Activated CD4-positive, CD25-positive, alpha-beta regulatory T cell (primary cell): ENCODE measurements around the gene AUTS2.

ENCODE experiments used
- DNase-seq, 4 experiments: peaks; one replicate each; lab custom pipeline; 2025; lab: John Stamatoyannopoulos, UW

The AUTS2 gene

DNA sequence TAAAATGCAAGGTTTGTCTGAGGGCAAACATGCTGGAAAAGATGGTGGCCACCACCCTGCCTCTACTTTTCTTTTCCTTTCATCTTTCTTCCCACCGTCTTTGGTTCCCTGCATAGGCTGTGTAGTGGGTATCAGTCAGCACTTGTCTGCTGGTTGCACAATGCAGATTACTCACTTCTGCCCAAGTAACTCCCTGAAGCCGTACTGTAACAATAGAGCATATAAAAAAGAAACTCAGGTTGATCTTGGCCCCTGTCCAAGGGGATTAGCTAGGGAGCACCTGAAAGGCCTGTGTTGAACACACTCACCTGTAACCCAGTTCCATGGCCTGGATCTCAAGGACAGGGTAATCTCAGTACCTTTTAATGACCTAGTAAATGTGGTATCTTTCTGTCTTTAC lies 1000.7 kb downstream of the AUTS2 start:
- DNase-seq: no peak

DNA sequence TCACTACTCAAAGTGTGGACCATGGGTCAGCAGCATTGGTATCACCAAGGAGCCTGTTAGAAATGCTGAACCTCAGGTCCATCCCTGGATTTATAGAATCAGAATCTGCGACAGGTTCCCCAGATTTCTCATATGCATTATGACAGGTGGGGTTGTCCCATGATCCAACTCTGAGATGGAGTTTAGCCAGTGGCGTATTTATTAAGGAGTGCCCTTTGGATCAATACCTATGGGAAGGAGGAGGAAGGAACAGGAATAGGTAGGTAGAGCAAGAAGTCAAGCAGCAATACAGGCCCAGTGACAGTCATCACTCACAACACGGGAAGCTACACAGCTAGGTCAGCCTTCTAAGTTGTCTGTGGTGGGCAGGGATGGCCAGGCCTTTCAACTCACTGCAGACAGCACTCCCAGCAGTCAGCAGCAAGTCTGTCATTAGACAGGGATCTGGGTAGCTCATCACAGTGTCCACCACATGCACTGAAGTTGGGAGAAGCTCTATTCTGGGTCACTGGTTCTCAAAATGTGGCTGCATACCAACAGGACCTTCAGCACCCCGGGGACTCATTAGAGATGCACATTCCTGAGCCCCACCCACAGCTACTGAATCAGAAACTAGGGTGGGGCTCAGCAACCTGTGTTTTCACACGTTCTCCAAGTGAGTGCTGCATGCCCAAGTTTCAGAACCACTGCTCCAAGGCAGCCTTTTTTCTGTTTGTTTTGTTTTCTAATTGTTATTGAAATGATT lies 1001.3 kb downstream of the AUTS2 start:
- no peak for DNase-seq

DNA sequence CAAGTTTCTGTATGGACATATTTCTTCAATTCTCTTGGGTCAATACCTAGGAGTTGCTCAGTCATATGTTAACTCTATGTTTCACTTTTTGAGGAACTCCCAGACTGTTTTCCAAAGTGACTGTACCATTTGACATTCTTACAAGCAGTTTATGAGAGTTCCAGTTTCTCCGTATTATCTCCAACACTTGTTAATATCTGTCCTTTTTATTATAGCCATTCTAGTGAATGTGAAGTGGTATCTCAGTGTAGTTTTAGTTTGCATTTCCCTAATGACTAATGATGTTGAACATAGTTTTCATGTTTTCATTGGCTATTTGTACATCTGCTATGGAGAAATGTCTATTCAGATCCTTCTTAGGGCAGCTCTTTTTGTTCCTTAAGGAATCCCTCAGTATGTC lies 1002.7 kb downstream of the AUTS2 start:
- DNase-seq: no peak

DNA sequence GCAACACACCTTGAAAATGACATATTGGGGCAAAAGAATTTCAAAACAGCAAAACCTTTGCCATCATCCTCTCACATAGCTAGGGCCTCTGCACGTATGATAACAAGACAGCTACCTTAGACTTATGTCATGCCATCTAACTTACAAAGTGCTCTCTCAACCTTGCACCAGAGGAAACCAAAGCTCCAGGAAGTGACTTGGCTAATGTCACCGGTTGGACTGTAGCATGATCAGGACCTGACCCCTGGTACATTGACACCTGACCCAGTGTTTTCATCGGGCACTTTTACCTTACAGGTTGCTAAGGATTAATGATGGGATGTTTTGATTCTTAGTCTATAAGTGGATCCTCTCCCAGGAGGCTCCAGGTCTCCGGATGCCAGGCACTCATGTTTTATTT lies 1003.8 kb downstream of the AUTS2 start:
- no peak for DNase-seq

DNA sequence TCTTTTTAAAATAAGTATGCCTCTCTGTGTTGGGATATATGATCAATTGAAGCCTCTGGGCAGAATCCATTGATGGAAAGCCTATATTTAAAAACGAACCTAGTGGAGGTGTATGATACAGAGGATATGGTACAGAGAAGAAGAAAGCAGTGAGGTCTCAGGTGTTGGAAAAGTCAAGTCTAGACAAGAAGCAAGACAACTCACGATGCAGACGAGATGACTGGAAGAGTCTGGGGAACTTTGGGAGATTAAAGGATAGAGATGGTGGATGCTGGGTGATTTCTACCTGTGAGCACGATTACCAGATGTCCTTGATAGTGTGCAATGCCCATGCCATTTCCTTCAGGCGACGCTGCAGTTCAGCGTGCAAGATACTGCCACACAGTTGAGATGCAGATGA lies 1009.0 kb downstream of the AUTS2 start:
- DNase-seq: no peak

DNA sequence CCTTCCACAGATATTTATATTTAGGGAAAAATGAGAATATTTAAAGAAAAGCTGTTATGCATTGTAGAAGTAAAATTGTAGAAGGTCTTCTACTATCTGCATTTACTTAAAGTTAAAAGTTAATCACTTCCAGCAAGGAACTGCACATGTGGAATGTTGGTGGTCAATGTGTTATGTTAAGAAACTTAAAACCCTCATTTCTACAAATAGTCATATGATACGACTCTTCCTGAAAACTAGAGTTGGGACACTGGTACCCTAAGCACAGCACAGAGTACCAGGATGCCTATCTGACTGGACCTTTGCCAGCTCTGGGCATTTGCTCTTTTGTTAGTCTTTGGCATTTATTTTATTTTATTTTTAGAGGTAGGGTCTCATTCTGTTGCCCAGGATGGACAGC lies 1009.5 kb downstream of the AUTS2 start:
- no peak for DNase-seq

DNA sequence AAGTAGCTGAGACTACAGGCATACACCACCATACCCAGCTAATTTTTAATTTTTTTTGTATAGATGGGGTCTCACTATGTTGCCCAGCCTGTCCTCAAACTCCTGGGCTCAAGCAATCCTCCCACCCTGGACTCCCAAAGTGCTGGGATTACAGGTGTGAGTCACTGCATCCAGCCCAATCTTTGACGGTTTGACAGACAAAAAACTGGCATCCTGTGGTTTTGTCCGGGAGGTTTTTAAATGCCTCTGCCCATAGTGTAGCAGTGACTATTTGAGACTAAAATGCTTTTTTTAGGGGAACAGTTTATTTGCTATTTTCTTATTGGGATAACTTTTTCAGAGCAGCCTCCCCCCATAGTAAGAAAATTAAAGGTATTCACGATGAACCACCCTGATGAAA lies 1010.0 kb downstream of the AUTS2 start:
- no peak for DNase-seq

DNA sequence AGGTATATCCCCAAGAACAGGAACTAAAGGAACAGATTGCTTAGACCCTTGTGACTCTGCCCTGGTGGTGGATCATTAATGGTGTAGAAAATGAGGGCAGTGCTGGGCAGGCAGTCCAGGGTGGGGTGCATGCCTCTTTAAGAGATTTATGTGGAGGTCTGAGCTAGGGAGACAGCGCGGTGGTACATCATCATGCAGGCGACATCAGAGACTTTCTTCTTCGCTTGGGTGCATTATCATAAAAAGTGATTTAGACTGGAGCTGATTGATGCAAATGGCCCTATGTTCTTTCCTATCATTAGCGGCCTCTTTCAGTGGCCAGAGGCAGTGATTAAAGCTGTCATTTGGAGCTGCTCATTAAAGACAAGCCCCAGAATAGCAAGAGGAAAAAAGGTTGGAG lies 1014.5 kb downstream of the AUTS2 start:
- DNase-seq: no peak

DNA sequence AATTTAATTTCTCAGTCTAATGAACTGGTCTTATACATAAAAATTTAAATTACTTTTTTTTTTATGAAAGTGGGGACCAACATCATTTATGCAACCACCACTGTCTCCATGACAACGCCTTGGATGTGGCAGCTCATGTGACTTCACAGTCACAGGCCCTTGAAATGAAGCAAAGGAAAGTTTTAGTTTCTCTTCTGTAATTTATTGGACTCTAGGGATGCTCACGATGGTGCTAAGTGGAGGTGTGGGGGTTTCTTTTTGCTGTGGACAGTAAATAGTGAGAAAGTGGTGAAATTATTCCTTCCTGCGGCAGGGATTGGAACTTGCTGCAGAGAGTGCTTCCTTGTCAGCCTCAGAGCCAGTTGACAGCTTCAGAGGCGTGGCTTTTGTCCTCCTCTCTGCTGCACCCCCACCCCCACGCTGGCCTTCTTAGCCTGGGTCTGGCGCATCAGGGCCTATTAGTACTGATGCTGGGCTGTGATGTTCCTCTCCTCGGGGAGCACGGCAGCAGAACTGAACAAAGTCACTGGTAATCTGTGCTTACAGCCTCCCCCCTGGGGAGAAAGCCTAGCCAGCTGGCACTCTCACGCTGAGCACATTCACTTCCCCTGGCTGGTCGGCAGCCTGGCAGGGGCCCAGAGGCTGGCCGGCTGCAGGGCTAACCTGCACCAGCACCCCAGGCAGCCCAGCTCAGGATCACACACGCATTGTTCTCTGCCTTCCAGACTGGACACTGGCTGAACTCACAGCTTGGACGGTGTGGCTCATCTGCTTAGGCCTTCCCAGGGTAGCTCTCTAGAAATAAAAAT lies 1016.2 kb downstream of the AUTS2 start:
- no peak for DNase-seq

DNA sequence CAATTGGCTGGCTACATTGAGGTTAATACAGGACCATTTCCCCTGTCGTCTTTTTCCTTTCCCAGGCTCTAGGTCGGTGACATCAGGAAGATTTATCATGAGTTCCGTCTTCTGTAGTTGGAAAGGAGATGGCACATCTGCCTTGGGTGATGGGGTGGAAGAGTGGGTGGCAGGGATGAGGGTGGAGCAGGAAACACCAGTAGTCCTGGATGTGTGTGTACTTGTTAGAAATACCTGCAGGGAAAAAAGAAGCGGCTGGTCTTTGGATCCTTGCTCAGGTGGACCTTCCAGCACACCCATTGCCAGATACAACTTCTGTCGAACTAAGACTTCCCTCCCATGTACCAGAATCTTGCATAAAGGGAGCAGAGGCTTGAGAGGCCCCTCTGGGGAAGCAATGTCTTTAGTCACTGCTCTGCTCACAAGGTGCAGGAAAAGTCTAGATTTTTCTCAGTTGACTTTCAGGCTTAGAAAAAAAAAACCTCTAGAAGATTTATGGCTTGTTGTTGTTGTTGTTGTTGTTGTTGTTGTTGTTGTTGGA lies 1016.9 kb downstream of the AUTS2 start:
- DNase-seq: no peak

DNA sequence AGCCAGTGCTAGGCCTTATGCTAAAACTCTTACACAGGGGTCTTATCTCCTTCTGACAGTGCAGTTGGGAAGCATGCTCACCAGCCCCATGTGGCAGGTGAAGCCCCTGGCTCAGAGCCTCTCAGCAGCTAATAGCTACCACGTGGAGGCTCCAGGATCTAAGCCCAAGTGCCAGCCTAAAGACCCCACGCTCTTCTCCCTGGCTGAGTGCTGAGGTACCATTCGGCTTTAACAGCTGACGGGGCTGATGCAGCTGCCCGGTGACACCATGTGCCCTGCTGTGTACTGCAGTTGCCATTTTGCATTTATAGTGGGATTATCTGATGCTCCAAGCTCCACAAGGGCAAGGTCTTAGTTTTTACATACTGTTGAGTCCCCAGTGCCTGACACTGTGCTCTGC lies 1017.9 kb downstream of the AUTS2 start:
- no peak for DNase-seq

DNA sequence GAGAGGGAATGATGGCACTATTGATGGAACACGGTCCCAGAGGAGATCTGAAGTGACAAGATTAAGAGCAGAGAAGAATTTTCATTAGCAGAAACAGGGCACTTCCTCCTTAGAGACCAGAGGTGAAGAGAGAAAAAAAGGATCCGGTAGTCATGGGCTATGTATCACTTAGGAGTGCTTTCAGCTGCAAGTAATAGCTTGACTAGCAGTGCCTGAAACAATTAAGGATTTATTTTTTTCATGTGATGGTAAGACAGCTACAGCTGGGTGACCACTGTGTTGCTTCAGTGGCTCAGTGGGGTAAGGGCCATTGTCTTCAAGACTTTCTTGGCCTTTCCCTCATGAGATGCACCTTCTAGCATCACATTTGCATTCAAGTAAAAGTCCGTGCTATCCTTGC lies 1018.5 kb downstream of the AUTS2 start:
- DNase-seq: no peak

DNA sequence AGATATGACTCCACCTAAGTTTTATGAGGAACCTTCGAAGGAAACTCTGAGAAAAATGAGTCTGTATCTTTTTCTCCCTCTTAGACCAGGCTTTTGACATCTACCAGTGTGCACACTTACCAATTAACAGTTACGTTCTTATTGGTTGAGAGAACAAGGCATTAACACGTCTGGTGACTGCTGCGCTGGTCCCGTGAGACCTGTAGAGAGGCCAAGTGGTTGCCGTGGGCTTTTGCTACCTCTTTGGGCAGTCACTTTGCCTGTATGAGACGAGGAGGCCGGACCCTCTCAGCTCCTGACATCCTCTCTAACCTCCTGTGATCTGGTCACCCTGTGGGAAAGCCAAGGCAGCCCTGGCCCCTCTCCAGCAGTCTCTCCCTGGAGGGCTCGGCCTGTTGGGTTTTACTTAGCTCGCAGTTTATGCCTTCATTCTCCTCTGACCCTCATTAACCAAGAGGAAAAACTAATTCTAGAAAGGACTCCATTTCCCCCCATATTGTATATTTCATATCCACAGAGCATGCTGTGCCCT lies 1019.8 kb downstream of the AUTS2 start:
- no peak for DNase-seq

DNA sequence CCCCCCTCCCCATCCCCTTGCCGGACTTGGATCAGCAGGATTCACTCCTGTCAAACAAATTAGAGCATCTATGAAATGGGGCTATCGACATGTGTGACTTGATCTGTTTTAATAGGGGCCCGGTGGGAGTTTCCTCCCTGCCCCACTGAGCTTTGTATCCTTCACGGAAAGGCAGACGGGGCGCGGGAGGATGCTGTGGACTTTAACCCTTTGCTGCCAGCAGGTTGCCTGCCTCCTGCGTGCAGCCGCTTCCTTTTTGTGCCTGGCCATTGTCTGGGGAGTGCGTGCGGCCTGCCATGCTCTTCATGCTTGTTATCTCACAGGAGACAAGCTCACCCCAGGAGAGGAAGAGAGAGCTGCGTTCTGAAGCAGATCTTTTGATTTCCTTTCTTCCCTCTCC lies 1020.9 kb downstream of the AUTS2 start:
- DNase-seq: no peak

DNA sequence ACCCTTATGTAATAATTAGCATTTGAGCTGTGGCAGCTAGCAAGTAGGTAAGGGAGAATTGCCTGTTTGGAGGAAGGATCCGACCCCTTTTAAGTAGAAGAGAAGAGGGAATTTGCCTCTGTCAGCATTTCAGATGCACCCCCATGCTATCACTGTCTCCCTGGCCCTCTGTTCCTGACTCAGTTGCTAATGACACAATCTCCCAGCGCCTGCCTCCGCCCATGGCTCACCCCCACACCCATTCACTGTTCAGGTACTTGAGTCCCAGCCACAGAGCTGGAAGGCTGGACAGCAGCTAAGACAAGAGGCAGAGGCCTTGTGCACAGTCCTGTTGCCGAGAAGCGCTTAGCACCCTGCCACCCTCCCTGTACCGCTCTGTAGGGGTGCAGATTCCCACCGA lies 1021.4 kb downstream of the AUTS2 start:
- no peak for DNase-seq

DNA sequence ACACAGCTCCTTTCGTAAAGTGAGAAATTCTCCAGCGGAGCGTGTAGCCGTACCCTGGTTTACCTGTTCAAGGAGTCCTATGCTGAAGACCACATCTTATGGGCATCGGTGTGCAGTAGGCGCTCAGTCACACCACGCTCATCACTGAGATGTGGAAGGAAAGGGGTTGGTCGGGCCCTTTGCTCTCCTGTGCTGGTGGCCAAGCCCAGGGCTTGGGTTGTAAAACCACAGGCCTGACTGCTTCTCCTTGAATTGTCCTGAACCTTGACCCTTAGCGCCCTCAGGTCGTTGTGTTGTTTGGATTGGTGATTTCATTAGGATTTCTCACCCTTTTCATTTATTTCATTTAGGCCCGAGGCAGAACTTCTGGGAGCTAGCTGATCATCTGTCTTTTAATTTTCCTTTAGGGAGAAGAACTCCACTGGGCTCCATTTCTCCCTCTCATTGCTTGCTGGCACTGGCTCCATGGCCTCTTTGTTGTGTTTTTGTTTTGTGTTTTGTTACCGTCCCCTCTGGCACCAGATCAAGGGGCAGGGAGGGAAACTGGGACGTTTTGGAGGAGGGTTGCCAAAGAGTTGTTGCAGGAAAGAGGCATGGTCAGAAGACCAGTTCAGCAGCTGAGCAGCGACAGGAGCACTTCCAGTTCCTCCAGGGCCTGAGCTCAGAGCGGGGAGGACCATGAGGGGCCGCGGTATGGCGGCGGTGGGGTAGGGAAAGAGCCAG lies 1022.2 kb downstream of the AUTS2 start:
- DNase-seq: no peak

DNA sequence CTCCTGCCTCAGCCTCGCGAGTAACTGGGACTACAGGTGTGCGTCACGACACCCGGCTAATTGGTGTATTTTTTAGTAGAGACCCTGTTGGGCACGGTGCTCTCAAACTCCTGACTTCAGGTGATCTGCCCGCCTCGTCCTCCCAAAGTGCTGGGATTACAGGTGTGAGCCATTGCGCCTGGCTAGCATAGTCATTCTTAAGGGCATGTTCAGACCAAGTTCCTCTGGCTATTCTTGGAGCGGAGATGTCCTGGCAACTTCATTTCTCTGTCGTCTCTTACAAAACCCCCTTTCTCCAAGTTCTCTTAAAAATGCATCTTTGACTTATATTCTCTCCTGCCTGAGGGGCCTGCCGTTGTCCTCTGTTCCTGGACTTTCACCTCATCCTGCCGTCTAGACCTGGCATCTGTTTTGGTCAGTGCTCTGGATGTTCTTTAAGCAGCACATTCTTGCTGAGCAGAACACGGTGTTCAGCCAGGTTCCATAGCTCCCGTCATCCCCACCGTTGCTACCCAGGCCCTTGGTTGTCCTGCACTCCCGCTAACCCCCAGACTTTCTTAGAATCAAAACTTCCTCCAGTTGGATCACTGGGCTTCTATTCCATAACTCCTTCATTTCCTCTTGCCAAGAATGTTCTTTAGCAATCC lies 1023.8 kb downstream of the AUTS2 start:
- DNase-seq: no peak

DNA sequence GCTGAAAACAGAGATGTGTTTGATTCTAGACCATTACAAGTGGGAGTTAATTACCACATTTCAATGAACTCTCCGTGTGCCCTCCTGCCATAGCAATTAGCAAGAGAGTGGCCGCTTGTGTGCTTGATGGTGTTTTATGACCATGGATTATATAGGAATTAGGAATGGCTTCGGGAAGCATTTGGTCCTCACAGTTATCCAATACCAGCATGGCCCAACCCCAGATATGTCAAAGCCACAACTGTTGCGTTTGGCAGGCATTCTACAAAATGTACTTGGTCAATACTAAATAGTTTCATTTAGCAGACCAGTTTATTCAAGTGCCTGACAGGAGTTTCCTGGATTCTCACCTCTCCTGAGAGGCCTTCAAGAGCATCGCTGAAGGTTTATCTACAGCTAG lies 1024.7 kb downstream of the AUTS2 start:
- DNase-seq: no peak

DNA sequence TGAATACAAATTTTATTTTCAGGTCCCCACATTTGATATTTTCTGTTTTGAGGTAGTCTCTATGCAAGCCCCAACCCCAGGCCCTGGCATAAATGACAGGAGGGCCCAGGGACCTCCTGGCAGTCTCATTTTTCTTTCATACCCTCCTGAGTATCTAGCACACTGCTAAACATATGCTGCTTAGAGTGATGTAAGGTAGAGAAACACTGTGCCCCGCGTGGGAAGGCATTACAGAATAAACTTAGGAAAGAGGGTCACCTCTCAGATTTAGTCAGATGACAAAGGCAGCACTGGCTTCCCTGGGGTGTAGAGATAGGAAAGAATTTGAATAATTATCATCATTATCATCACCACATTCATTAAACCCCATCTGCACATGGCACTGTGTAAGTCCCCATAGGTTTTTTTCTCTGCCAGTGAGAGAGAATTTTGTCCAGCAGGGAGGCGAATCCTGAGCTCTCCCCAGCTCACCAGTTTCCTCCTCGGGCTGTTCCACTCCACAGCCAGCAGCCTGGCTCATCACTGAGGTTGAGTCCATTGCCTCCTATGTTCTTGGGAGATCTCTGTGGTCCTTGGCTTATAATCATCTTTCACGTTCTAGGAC lies 1026.3 kb downstream of the AUTS2 start:
- no peak for DNase-seq

DNA sequence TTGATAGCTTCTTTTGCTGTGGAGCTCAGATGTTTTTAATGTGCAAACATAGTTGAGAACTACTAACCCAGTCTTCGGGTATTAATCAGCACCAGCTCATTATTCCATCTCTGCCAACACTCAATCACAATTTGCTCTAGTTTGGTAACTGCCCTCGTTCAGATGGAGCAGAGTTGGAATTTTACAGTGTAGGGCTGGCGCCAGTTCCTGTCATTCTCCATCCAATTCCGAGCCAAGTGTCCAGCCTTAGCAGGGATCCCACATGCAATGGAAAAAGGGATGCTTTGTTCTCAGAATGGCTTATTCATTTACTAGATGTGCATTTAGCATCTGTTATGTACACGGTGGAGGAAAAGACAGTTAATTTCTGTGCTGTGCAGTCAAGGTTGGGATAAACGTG lies 1029.2 kb downstream of the AUTS2 start:
- DNase-seq: no peak

DNA sequence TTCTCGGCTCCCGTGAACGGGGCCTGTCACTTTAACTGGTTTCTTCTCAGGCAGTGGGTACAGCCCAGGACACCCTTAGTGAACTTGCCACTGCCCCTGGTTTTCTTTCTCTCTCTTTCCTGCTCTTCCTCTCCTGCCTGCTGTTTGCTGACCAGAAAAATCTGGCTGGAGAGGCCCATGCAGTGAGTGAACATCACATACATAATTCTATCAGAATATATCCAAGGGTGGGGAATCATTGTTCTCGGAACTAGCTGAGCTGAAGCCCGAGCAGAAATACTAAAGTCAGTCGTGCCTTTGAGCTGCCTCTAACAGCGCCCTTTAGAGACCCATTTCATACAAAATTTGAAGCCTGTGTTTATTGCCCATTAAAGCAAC lies 1032.2 kb downstream of the AUTS2 start:
- DNase-seq: no peak
